ENCODE data around the gene MSH6. TPM values are rescaled to one million over a fixed set of nuclear protein-coding genes. Genes with fewer than 3 reads are reported as not detected.
A peak's percentile ranks its signal among the peaks of the same experiment; 100 is the strongest.

Gene MSH6
- total RNA-seq, 1 donor: 46.2 TPM

DNA sequence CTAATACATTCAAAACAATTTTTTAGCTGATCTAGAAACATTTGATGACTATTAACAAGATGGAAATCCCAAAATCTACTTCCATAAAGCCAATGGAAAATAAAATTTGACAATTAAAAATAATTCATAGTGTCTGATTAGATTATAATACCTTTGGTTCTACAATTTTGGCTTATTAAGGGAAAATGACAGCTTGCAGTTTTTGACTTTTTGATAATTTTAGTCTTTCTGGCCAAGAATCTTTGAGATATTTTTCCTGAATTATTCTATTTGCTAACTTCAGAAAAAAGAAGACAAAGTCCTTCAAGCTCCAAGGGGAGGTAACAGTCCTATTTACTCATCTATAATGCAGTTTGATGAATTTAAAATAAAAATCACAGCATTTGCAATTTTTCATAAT is 39.6 kb downstream of the MSH6 start:
- H3K4me3 ChIP-seq (ENCODE audit: low read depth, low read length): no peak overlapping the region
- no peak for DNase-seq (ENCODE audit: low read depth)
- TF ChIP-seq, protein P1, sequence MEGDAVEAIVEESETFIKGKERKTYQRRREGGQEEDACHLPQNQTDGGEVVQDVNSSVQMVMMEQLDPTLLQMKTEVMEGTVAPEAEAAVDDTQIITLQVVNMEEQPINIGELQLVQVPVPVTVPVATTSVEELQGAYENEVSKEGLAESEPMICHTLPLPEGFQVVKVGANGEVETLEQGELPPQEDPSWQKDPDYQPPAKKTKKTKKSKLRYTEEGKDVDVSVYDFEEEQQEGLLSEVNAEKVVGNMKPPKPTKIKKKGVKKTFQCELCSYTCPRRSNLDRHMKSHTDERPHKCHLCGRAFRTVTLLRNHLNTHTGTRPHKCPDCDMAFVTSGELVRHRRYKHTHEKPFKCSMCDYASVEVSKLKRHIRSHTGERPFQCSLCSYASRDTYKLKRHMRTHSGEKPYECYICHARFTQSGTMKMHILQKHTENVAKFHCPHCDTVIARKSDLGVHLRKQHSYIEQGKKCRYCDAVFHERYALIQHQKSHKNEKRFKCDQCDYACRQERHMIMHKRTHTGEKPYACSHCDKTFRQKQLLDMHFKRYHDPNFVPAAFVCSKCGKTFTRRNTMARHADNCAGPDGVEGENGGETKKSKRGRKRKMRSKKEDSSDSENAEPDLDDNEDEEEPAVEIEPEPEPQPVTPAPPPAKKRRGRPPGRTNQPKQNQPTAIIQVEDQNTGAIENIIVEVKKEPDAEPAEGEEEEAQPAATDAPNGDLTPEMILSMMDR (IDR thresholded peaks at IDR 0.05; ENCODE audit: insufficient read depth, low read depth, low read length): no peak

DNA sequence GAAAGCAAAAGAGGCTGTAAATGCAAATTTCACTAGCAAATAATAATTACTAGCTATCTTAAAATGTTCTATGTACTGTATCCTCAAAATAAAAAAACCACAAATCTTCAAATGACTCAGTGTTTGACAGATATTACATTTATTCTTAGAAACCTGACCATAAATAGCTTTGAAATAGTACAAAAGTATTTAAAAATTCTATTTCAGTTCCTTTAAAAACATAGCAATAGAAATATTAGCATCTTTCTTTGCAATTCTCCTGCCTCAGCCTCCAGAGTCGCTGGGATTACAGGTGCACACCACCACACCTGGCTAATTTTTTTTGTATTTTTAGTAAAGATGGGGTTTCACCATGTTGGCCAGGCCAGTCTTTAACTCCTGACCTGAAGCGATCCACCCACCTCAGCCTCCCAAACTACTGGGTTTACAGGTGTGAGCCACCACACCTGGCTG is 50.6 kb downstream of the MSH6 start:
- no peak for DNase-seq (ENCODE audit: low read depth)
- no peak overlapping the region for H3K4me3 ChIP-seq (ENCODE audit: low read depth, low read length)
- TF ChIP-seq, protein P1 (IDR thresholded peaks at IDR 0.05; ENCODE audit: insufficient read depth, low read depth, low read length): no peak

DNA sequence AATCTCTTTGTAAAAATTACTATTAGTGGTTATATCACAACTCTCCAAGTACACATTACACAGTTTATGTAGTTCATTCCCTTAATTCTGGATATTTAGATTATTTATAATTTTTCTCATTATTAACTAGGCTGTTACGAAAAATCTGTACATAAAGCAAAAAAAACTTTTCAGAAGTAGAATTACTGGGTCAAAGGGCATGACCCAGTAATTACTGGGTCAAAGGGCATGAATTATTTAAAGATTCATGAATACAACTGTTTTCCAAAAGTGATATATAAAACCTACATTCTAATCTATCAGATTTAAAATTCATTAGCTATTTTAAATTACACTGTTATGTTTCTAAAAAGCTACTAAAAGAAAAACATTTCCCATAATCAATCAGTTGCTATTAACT is 55.3 kb downstream of the MSH6 start:
- TF ChIP-seq, protein P1 (IDR thresholded peaks at IDR 0.05; ENCODE audit: insufficient read depth, low read depth, low read length): no peak
- DNase-seq (ENCODE audit: low read depth): no peak
- no peak overlapping the region for H3K4me3 ChIP-seq (ENCODE audit: low read depth, low read length)

DNA sequence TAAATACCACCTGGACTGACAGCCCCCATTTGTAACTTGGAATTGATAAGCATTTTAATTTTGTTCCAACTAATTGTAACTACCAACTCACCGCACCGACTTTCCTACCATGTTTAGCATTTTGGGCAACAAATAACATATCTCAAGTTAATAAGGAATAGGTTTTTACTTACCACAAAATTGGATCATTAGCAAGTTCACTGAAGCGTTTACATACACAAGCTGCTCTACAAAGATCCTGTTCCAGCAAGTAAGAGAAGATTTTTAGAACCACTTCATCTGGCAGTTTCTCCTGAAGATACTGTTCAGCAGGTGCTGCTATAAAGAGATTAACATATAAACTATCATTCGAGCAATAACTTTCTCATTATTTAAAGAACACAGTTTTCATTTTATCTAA is 55.7 kb downstream of the MSH6 start:
- no peak overlapping the region for H3K4me3 ChIP-seq (ENCODE audit: low read depth, low read length)
- TF ChIP-seq, protein P1 (IDR thresholded peaks at IDR 0.05; ENCODE audit: insufficient read depth, low read depth, low read length): no peak
- DNase-seq (ENCODE audit: low read depth): no peak

DNA sequence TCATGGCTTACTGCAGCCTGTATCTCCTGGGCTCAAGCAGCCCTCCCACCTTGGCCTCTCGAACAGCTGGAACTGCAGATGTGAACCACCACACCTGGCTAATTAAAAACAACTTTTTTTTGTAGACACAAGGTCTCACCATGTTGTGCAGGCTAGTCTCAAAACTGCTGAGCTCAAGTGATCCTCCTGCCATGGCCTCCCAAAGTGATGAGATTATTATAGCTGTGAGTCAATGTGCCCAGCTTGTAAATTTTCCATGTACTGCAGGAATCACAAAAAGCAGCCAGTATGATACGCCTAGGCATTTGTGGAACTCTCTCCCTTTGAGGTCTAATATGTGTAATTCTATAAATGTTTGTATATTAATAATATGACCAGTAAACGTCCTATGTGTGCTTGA is 59.9 kb downstream of the MSH6 start:
- H3K4me3 ChIP-seq (ENCODE audit: low read depth, low read length): no peak overlapping the region
- TF ChIP-seq, protein P1 (IDR thresholded peaks at IDR 0.05; ENCODE audit: insufficient read depth, low read depth, low read length): no peak
- DNase-seq (ENCODE audit: low read depth): peak; percentile 11

DNA sequence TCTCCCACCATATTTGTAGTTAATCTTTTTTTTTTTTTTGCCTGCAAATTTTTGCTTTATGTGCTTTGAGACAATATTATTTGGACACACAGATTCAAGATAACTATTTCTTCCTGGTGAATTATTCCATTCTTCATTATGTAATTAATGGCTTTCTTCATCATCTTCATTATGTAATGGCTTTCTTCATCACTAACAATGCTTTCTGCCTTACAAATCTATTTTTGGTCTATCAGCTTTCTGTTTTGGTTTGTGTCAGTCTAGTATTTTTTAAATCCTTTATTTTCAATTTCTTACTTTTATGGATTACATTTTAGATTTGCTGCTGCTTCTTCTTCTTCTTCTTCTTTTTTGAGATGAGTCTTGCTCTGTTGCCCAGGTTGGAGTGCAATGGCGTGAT is 60.5 kb downstream of the MSH6 start:
- DNase-seq (ENCODE audit: low read depth): peak; percentile 22
- TF ChIP-seq, protein P1 (IDR thresholded peaks at IDR 0.05; ENCODE audit: insufficient read depth, low read depth, low read length): no peak
- no peak overlapping the region for H3K4me3 ChIP-seq (ENCODE audit: low read depth, low read length)

DNA sequence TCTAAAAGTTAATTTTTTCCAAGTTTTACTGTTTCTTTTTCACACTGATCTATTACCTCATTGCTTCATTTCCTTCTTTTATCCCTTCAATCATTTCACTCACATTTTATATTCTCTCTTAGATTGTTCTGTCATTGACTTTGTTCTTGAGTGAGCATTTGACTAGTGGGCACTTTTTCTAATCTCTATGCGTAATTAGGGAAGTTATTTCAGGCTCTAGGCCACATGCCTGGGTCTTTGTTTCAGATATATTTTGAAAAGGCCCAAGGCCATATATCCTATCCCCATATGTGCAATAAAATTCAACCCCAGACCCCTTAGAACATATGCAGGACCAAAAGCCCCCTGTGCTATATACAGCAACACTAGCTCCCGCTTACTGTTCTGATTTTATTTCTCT is 61.2 kb downstream of the MSH6 start:
- no peak overlapping the region for H3K4me3 ChIP-seq (ENCODE audit: low read depth, low read length)
- DNase-seq (ENCODE audit: low read depth): no peak
- TF ChIP-seq, protein P1 (IDR thresholded peaks at IDR 0.05; ENCODE audit: insufficient read depth, low read depth, low read length): no peak

Data from fibroblast of villous mesenchyme (primary cell).